Measurements from ENCODE around the gene RXRA.

GRCh38 chr9:134420974-134421432 is 94.7 kb downstream of the RXRA start:
- TF ChIP-seq CTCF (tag by site-specific recombination; IDR thresholded peaks at IDR 0.05), result no peak
- TF ChIP-seq YY2 (tag by site-specific recombination; IDR thresholded peaks at IDR 0.05), result no peak
- TF ChIP-seq, protein P1, sequence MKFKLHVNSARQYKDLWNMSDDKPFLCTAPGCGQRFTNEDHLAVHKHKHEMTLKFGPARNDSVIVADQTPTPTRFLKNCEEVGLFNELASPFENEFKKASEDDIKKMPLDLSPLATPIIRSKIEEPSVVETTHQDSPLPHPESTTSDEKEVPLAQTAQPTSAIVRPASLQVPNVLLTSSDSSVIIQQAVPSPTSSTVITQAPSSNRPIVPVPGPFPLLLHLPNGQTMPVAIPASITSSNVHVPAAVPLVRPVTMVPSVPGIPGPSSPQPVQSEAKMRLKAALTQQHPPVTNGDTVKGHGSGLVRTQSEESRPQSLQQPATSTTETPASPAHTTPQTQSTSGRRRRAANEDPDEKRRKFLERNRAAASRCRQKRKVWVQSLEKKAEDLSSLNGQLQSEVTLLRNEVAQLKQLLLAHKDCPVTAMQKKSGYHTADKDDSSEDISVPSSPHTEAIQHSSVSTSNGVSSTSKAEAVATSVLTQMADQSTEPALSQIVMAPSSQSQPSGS (tag by site-specific recombination; IDR thresholded peaks at IDR 0.05; ENCODE audit: low read depth), result no peak
- no peak for TF ChIP-seq ZNF23 (tag by site-specific recombination; IDR thresholded peaks at IDR 0.05; ENCODE audit: borderline replicate concordance)
- TF ChIP-seq, protein P2, sequence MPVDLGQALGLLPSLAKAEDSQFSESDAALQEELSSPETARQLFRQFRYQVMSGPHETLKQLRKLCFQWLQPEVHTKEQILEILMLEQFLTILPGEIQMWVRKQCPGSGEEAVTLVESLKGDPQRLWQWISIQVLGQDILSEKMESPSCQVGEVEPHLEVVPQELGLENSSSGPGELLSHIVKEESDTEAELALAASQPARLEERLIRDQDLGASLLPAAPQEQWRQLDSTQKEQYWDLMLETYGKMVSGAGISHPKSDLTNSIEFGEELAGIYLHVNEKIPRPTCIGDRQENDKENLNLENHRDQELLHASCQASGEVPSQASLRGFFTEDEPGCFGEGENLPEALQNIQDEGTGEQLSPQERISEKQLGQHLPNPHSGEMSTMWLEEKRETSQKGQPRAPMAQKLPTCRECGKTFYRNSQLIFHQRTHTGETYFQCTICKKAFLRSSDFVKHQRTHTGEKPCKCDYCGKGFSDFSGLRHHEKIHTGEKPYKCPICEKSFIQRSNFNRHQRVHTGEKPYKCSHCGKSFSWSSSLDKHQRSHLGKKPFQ (tag by site-specific recombination; IDR thresholded peaks at IDR 0.05), result no peak
- TF ChIP-seq ZNF280D (tag by site-specific recombination; IDR thresholded peaks at IDR 0.05), result no peak
- TF ChIP-seq ZNF274 (IDR thresholded peaks at IDR 0.05; ENCODE audit: low read length), result no peak
- TF ChIP-seq ZNF274 (tag by site-specific recombination; IDR thresholded peaks at IDR 0.05; ENCODE audit: borderline replicate concordance), result no peak
- no peak for TF ChIP-seq ZNF404 (tag by site-specific recombination; IDR thresholded peaks at IDR 0.05)
- no peak for TF ChIP-seq ZNF580 (tag by site-specific recombination; IDR thresholded peaks at IDR 0.05)
- no peak for TF ChIP-seq REST (tag by site-specific recombination; IDR thresholded peaks at IDR 0.05)
- no peak for TF ChIP-seq ZNF341 (tag by site-specific recombination; IDR thresholded peaks at IDR 0.05; ENCODE audit: low read depth)
- TF ChIP-seq ZNF391 (tag by site-specific recombination; IDR thresholded peaks at IDR 0.05; ENCODE audit: borderline replicate concordance, low read depth), result no peak
- TF ChIP-seq SP3 (tag by site-specific recombination; IDR thresholded peaks at IDR 0.05), result no peak

All from HEK293 (cell line).